Duodenal mucosa (tissue), 2 donors: Measurements from ENCODE around the gene STARD10.
A peak's percentile ranks its signal among the peaks of the same experiment; 100 is the strongest.

Source experiments
- H3K27ac ChIP-seq: one replicate; pipeline ENCODE4 v1.7.0; 2013; ENCODE audit warnings: low read depth, low read length
- H3K27me3 ChIP-seq, 2 donors: one replicate each; pipeline ENCODE4 v1.7.0; 2013; ENCODE audit warnings: low read length in 2 of 2, control low read depth in 1 of 2; ENCODE audit not compliant: insufficient read depth in 2 of 2, control insufficient read depth in 1 of 2
- H3K36me3 ChIP-seq, 2 donors: one replicate each; pipeline ENCODE4 v1.7.0; 2013; ENCODE audit warnings: low read length in 2 of 2, control low read depth in 1 of 2; ENCODE audit not compliant: insufficient read depth in 2 of 2, control insufficient read depth in 1 of 2
- H3K4me1 ChIP-seq, 2 donors: one replicate each; pipeline ENCODE4 v1.7.0; 2013; ENCODE audit warnings: low read length in 2 of 2, control low read depth in 1 of 2; ENCODE audit not compliant: insufficient read depth in 2 of 2, control insufficient read depth in 1 of 2
- H3K4me3 ChIP-seq, 2 donors: one replicate each; pipeline ENCODE4 v1.7.0; 2013; ENCODE audit warnings: low read length in 2 of 2, low read depth in 1 of 2
- H3K9ac ChIP-seq, 2 donors: one replicate each; pipeline ENCODE4 v1.7.0; 2013; ENCODE audit warnings: low read length in 2 of 2, low read depth in 1 of 2
- H3K9me3 ChIP-seq, 2 donors: one replicate each; pipeline ENCODE4 v1.7.0; 2013; ENCODE audit warnings: low read length in 2 of 2, control low read depth in 1 of 2; ENCODE audit not compliant: control insufficient read depth in 1 of 2

STARD10 gene, protein sequence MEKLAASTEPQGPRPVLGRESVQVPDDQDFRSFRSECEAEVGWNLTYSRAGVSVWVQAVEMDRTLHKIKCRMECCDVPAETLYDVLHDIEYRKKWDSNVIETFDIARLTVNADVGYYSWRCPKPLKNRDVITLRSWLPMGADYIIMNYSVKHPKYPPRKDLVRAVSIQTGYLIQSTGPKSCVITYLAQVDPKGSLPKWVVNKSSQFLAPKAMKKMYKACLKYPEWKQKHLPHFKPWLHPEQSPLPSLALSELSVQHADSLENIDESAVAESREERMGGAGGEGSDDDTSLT

DNA sequence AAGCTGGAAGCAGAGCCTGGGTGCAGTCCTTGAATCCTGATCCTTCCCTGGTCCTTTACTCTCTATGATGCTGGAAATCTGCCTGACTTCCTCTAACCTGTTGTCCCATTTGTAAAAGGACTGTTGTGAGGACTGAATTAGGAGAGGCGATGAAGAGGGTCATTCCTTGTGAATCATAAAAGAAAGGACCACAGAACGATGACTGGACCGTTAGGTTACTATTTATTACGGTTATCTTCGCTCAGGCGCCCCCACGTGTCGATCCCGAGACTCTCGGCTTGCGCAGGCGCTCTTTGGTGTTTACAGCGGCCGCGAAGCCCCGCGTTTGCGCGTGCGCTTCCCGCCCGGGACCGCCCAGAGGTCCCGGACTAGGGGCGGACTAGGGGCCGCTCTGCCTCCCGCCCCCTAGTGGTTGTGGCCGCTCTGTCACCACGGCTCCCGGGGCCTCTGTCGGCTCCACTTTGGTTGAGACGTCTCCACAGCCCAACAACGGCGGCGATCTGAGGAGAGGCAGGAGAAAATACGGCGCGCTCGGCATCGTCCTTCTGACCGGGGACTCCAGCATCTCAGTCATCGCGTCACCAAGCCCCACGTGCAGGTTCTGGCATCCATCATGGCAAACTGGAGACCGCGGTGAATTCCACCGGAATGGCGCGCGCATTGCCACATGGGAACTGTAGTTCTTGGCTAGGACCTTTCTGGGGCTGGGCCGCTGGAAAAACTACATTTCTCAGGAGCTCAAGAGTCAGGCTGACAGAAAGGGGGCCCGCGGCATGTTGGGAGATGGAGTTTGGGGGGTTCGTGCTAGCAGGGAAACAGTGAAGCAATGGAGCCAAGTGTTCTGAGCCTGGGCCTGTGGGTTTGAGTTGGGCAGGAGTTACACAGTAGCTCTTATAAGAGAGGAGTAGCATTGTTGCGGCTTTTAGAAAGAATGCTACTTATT, at the start of gene STARD10:
TSS of gene STARD10 (minus strand) at position 623 of the 943 bp plus-strand sequence. CDS start 12,866 bp downstream, outside the sequence.
- H3K27me3 ChIP-seq = no peaks in the 10 kb centered on the region
- peak within 1 kb of the TSS; percentile 83 to 92 for H3K4me3 ChIP-seq
- H3K9ac ChIP-seq = peak within 1 kb of the TSS; percentile 61 to 91
- H3K27ac ChIP-seq = peak within 1 kb of the TSS; percentile 93
- no peaks in the 10 kb centered on the region for H3K36me3 ChIP-seq
- peaks cover 22 to 28% of the 10 kb centered on the region in 2 donors for H3K4me1 ChIP-seq
- no peaks in the 10 kb centered on the region for H3K9me3 ChIP-seq

DNA sequence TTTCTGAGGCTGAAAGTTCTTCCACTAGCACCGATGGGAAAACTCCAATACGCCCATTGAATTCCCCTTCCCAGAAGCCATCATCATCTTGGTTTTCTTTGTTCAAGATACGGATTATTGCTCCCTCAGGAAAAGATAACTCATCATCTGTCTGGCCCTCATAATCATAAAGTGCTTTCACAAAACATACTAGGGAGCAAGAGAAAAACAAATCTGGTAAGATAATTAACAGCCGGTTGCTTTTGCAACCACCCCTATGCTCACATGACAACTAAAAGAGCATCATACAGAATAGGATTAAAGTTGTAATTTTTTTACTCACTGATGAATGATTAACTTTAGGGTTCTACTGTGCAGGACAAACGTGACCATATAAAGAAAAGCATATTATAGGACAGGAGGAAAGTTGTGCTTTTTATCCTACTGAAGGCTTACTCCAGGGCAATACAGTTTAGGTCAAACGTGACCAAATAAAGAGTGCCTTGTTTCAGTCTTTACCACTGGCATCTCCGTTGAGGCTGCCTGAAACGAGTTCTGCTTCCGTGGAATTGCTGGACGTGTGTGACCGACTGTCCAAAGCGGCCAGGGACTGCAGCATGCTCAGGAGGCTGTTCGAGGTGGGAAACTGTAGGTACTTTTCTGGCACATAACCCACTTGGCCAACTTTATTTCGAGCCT, 48.9 kb upstream of the STARD10 start:
- H3K27ac ChIP-seq = no peak overlapping the region
- H3K9ac ChIP-seq = no peak overlapping the region
- H3K9me3 ChIP-seq = no peaks in the 10 kb centered on the region
- no peak overlapping the region for H3K4me3 ChIP-seq
- H3K36me3 ChIP-seq = peaks cover 15 to 45% of the 10 kb centered on the region in 2 donors
- H3K4me1 ChIP-seq = peaks cover 0 to 5% of the 10 kb centered on the region in 2 donors
- no peaks in the 10 kb centered on the region for H3K27me3 ChIP-seq

DNA sequence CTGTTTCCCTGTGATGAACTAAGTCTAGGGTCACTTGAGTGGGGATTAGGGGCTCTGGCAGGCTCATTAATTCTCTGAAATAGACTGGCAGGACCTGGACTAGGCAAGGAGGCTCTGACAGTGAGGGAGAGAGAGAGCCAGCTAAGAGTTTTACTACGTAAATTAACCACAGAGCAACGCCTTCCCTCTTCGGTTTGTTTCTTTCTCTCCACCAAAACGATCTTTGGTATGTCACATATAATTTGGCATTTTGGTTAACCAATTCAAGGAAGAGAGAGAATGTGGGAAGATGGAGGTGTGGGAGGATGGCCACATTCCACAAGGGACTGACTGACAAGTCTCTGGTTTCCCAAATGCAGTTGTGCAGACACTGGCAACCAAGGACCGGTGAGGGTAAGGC, 48.3 kb upstream of the STARD10 start:
- no peak overlapping the region for H3K4me3 ChIP-seq
- H3K4me1 ChIP-seq = peaks cover 0 to 5% of the 10 kb centered on the region in 2 donors
- no peak overlapping the region for H3K27ac ChIP-seq
- H3K27me3 ChIP-seq = no peaks in the 10 kb centered on the region
- no peaks in the 10 kb centered on the region for H3K9me3 ChIP-seq
- no peak overlapping the region for H3K9ac ChIP-seq
- peaks cover 15 to 51% of the 10 kb centered on the region in 2 donors for H3K36me3 ChIP-seq

DNA sequence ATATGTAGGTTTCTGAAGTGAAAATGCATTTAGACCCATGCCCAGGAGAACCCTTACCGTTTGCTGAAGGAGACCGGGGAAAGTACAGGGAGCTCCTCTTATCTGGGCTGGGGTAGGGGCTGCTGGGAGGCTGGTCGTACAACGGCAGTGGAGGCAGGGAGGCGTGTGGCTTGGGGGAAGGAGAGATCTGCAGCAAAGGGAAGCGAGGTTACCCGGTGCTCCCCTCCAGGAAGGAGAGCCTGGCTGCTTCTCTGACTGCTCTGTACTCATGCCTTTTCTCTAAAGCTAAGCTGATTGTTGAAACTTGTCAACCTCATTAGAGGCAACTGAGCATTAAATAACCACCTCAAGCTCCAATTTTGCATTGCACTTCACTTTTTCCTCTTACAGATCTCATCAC, 47.5 kb upstream of the STARD10 start:
- no peak overlapping the region for H3K4me3 ChIP-seq
- H3K4me1 ChIP-seq = peaks cover 0 to 5% of the 10 kb centered on the region in 2 donors
- H3K9me3 ChIP-seq = no peaks in the 10 kb centered on the region
- H3K9ac ChIP-seq = no peak overlapping the region
- H3K27me3 ChIP-seq = no peaks in the 10 kb centered on the region
- H3K36me3 ChIP-seq = peaks cover 15 to 51% of the 10 kb centered on the region in 2 donors
- H3K27ac ChIP-seq = no peak overlapping the region

DNA sequence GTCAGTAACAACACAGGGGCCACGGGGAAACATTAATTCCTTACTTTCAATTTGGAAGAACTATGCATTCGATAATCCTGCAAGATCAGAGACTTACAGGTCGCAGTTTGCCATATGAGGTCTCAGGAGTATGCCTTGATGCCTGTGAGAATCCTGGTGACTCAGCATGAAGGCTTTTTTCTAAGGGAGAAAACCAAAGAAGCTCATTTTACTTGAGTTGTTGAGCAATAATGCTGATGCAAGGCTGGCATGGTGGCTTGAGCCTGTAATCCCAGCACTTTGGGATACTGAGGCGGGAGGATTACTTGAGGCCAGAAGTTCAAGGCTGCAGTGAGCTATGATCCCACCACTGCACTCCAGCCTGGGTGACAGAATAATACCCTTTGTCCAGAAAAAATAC, 46.9 kb upstream of the STARD10 start:
- Histone ChIP-seq H3K9me3 (no peaks in the 10 kb centered on the region), H3K4me3 (no peak overlapping the region), H3K36me3 (peaks cover 15 to 51% of the 10 kb centered on the region in 2 donors), H3K4me1 (peaks cover 0 to 8% of the 10 kb centered on the region in 2 donors), H3K27ac (no peak overlapping the region), H3K27me3 (no peaks in the 10 kb centered on the region), H3K9ac (no peak overlapping the region)

DNA sequence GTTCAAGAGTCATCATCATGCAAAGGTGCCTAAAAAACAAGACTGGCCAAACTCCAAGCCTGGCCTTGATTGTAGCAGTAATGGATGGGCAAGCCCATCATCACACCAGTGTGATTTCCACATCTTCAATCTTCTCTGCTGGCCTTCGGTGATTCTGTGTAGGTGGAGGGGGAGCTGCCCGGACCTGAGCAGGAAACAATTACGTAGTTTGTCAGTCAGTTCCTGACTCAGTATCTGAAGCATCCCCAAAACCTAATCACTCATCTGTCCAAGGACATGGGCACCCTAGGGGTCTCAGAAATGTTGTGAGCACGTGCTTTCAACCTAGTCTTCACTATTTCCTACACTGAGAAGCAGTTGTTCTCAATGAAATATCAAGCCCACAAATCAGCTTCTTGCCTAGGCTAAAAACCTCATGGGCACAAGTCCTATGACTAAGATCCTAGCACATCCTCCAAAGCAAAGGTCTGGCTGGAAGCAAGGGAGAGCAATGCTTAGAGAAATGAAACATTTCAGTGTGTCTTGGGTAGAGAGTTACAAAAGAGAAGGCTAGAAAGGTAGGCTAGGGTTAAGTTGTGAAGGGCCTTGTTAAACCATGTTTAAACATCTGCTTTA, 45.0 kb upstream of the STARD10 start:
- no peak overlapping the region for H3K27ac ChIP-seq
- peaks cover 15 to 51% of the 10 kb centered on the region in 2 donors for H3K36me3 ChIP-seq
- no peaks in the 10 kb centered on the region for H3K9me3 ChIP-seq
- H3K4me3 ChIP-seq = no peak overlapping the region
- H3K27me3 ChIP-seq = no peaks in the 10 kb centered on the region
- peaks cover 3 to 11% of the 10 kb centered on the region in 2 donors for H3K4me1 ChIP-seq
- H3K9ac ChIP-seq = no peak overlapping the region

DNA sequence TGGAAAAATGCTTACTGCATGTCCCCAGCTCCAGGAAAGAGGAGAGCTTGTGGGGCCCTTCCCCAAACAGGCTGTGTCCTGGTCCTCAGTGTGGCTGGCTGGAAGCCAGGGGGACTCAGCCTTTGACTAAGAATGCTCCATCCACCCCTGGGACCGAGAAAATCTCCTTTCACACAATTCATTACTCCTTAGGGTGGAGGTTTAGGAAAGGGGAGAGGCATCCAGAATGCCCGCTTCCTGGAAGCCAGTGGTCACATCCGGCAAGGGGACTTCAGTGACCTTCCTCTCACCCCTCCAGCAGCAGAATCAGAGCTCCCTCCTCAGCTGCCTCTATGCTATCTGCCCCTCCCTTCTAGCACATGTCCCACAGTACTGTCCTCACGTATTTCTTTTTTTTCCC, 42.3 kb upstream of the STARD10 start:
- Histone ChIP-seq H3K9me3 (no peaks in the 10 kb centered on the region), H3K9ac (no peak overlapping the region), H3K27me3 (no peaks in the 10 kb centered on the region), H3K4me1 (peaks cover 11 to 13% of the 10 kb centered on the region in 2 donors), H3K27ac (peak overlapping the region; percentile 57), H3K4me3 (no peak overlapping the region), H3K36me3 (peaks cover 10 to 29% of the 10 kb centered on the region in 2 donors)

DNA sequence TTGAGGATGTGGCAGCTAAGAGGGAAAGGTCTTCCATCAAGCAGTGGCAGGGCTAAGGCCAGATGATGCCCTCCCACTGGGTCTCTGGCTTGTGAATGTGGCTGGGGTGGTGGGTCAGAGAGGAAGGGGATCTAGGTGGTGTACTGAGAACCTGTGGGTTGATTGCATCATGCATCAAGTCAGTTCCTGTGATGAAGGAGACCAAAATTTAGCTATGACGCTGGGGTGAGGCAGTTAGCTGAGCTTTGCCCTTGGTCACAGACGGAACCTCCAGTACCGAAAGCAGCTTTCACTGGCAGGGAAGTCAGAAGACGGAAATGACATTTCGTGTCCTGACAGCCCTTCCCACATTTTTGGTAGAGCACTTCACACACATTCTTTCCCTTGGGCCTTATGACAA, 41.1 kb upstream of the STARD10 start:
- no peaks in the 10 kb centered on the region for H3K9me3 ChIP-seq
- H3K4me1 ChIP-seq = peaks cover 11 to 13% of the 10 kb centered on the region in 2 donors
- H3K27me3 ChIP-seq = no peaks in the 10 kb centered on the region
- peak overlapping the region; percentile 43 for H3K27ac ChIP-seq
- H3K36me3 ChIP-seq = peaks cover under 1 to 17% of the 10 kb centered on the region in 2 donors
- no peak overlapping the region for H3K4me3 ChIP-seq
- no peak overlapping the region for H3K9ac ChIP-seq

DNA sequence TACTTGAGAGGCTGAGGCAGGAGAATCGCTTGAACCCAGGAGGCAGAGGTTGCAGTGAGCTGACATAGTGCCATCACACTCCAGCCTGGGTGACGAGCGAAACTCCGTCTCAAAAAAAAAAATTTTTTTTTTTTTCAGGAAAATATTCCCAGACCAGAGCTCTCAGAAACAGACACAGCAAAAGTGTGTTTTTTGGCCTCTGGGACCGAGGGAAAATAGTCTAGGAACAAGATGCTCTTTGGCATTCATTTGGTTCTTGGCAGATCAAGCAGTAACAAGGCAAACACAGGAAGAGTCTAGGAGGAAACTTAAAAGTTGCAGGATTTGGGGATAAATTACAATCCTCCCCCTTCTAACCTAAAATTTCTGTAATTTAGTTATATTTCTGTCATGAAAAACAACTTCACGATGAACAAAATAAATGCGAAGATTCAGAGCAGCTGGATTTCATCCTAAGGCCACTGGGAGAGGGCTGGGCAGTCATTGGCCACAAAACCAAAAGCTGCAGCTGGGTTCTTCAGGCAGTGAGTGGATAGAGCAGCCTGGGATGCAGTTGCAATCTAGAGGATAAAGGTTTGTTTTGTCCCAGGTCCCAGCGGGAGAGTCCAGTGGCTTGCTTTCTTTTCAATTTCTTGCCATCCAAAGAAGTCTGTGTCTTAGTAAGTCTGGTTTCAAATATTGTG, 40.1 kb upstream of the STARD10 start:
- no peaks in the 10 kb centered on the region for H3K27me3 ChIP-seq
- no peaks in the 10 kb centered on the region for H3K9me3 ChIP-seq
- peaks cover 11 to 13% of the 10 kb centered on the region in 2 donors for H3K4me1 ChIP-seq
- peaks cover 0 to 11% of the 10 kb centered on the region in 2 donors for H3K36me3 ChIP-seq
- no peak overlapping the region for H3K27ac ChIP-seq
- no peak overlapping the region for H3K9ac ChIP-seq
- no peak overlapping the region for H3K4me3 ChIP-seq
